HG03175 (cell line): ENCODE results near the gene NXPH3.

Experiments used
- ATAC-seq: cut with Tn5 transposase; IDR thresholded peaks from one replicate; pipeline ENCODE4 v1.9.1; 2021; ENCODE audit warnings: mild to moderate bottlenecking, moderate library complexity; ENCODE audit not compliant: unreplicated experiment

NXPH3 gene

GRCh38 chr17:49574945-49575678 lies 559 bp upstream of the NXPH3 start:
- no peak for ATAC-seq

GRCh38 chr17:49576088-49576916 lies 631 bp downstream of the NXPH3 start:
- ATAC-seq = no peak

- ATAC-seq = no peak
These were observed 1.4 kb downstream of the NXPH3 start for GRCh38 chr17:49576917-49577649.

- no peak for ATAC-seq
These were observed 1.9 kb downstream of the NXPH3 start for GRCh38 chr17:49577650-49577934.

GRCh38 chr17:49577963-49578362 lies 2.3 kb downstream of the NXPH3 start:
- no peak for ATAC-seq

GRCh38 chr17:49578414-49578813 lies 2.7 kb downstream of the NXPH3 start:
- ATAC-seq = no peak

GRCh38 chr17:49578952-49579500 lies 3.4 kb downstream of the NXPH3 start:
- no peak for ATAC-seq

- ATAC-seq = no peak
These were observed 3.9 kb downstream of the NXPH3 start for GRCh38 chr17:49579522-49579921.

GRCh38 chr17:49580055-49580721 lies 4.5 kb downstream of the NXPH3 start:
- no peak for ATAC-seq

- ATAC-seq = no peak
These were observed 5.4 kb downstream of the NXPH3 start for GRCh38 chr17:49580981-49581647.

GRCh38 chr17:49581648-49581998 lies 6.0 kb downstream of the NXPH3 start:
- no peak for ATAC-seq

GRCh38 chr17:49582055-49582722 lies 6.5 kb downstream of the NXPH3 start:
- no peak for ATAC-seq

- no peak for ATAC-seq
These were observed 7.1 kb downstream of the NXPH3 start for GRCh38 chr17:49582789-49583188.

GRCh38 chr17:49583226-49583625 lies 7.6 kb downstream of the NXPH3 start:
- ATAC-seq = no peak

GRCh38 chr17:49583889-49584288 lies 8.2 kb downstream of the NXPH3 start:
- ATAC-seq = no peak

GRCh38 chr17:49585422-49586027 lies 9.9 kb downstream of the NXPH3 start:
- no peak for ATAC-seq

- no peak for ATAC-seq
These were observed 11.8 kb downstream of the NXPH3 start for GRCh38 chr17:49587366-49588073.

- ATAC-seq = no peak
These were observed 12.6 kb downstream of the NXPH3 start for GRCh38 chr17:49588312-49588711.
